DMS153 (cell line): ENCODE results near the gene OR11G2.
"Not testable (repeated sequence)": the region's sequence is repeated elsewhere in the genome, so short reads cannot be mapped to it uniquely, and the experiment has no call there.

Experiments used
- DNase-seq: peaks from one replicate; lab custom pipeline; 2025; lab: John Stamatoyannopoulos, UW

Gene OR11G2

GRCh38 chr14:20190596-20190995 lies at the start of gene OR11G2:
OR11G2 (plus strand) TSS chr14:20190896; CDS start chr14:20197438, 6,542 bp downstream.
- no peak for DNase-seq

GRCh38 chr14:20143911-20144310 lies 46.8 kb upstream of the OR11G2 start:
- no peak for DNase-seq

- no peak for DNase-seq
These were observed 45.9 kb upstream of the OR11G2 start for GRCh38 chr14:20144820-20145219.

GRCh38 chr14:20164462-20164861 lies 26.2 kb upstream of the OR11G2 start:
- no peak for DNase-seq

GRCh38 chr14:20167091-20167490 lies 23.6 kb upstream of the OR11G2 start:
- DNase-seq: no peak

GRCh38 chr14:20169852-20170251 lies 20.8 kb upstream of the OR11G2 start:
- not testable (repeated sequence) for DNase-seq

- DNase-seq: not testable (repeated sequence)
These were observed 16.5 kb upstream of the OR11G2 start for GRCh38 chr14:20174205-20174604.

- DNase-seq: no peak
These were observed 14.4 kb upstream of the OR11G2 start for GRCh38 chr14:20176330-20176729.

GRCh38 chr14:20177433-20177974 lies 13.2 kb upstream of the OR11G2 start:
- DNase-seq: no peak

- DNase-seq: no peak
These were observed 11.5 kb upstream of the OR11G2 start for GRCh38 chr14:20179218-20179617.

- no peak for DNase-seq
These were observed 10.8 kb upstream of the OR11G2 start for GRCh38 chr14:20179880-20180279.

- DNase-seq: no peak
These were observed 10.2 kb upstream of the OR11G2 start for GRCh38 chr14:20180486-20180885.

- no peak for DNase-seq
These were observed 6.5 kb upstream of the OR11G2 start for GRCh38 chr14:20184181-20184580.

- DNase-seq: no peak
These were observed 700 bp downstream of the OR11G2 start for GRCh38 chr14:20191396-20191795.

- DNase-seq: no peak
These were observed 3.4 kb downstream of the OR11G2 start for GRCh38 chr14:20194101-20194500.

GRCh38 chr14:20195170-20195569 lies 4.5 kb downstream of the OR11G2 start:
- DNase-seq: not testable (repeated sequence)

- no peak for DNase-seq
These were observed 5.2 kb downstream of the OR11G2 start for GRCh38 chr14:20195911-20196310.

GRCh38 chr14:20197459-20197858 lies 6.8 kb downstream of the OR11G2 start:
- no peak for DNase-seq

GRCh38 chr14:20198991-20199390 lies 8.3 kb downstream of the OR11G2 start:
- no peak for DNase-seq

GRCh38 chr14:20204721-20205120 lies 14.0 kb downstream of the OR11G2 start:
- DNase-seq: no peak

- DNase-seq: no peak
These were observed 18.9 kb downstream of the OR11G2 start for GRCh38 chr14:20209595-20209994.

GRCh38 chr14:20212406-20212805 lies 21.7 kb downstream of the OR11G2 start:
- not testable (repeated sequence) for DNase-seq

GRCh38 chr14:20215196-20215595 lies 24.5 kb downstream of the OR11G2 start:
- no peak for DNase-seq

GRCh38 chr14:20219033-20219432 lies 28.3 kb downstream of the OR11G2 start:
- DNase-seq: no peak

GRCh38 chr14:20223410-20223809 lies 32.7 kb downstream of the OR11G2 start, which contains the start of gene OR11H6:
OR11H6 (plus strand) TSS chr14:20223710; CDS start chr14:20223710, 0 bp downstream.
- no peak for DNase-seq
